Panc1 (cell line): ENCODE data around the gene MCU. TPM values are rescaled to one million over a fixed set of nuclear protein-coding genes. Genes with fewer than 3 reads are reported as not detected.

Experiments
- ATAC-seq: fragments of 200-7000 bp; cut with Tn5 transposase; 2 replicates; pipeline ENCODE4 v1.9.1; 2020; ENCODE audit warnings: mild to moderate bottlenecking, moderate library complexity
- BruUV-seq: library from RNA; stranded (reverse); fragments of 400-500 nt; replicated peaks from 2 replicates; lab custom pipeline; 2021; lab: Mats Ljungman, UMichigan
- CTCF ChIA-PET: fragments of 300-600 bp; sonication (Branson Sonifier 250); formaldehyde crosslinking; loops from one replicate; lab custom pipeline; 2022; ENCODE audit warnings: antibody characterized with exemption; lab: Charles Lee
- POLR2A ChIA-PET: fragments of 300-600 bp; sonication (Branson Sonifier 250); formaldehyde crosslinking; loops from one replicate; lab custom pipeline; 2022; ENCODE audit warnings: antibody characterized with exemption; lab: Charles Lee
- DNase-seq: peaks from one replicate; pipeline ENCODE4 v3.0.0-alpha.2; 2010; ENCODE audit warnings: low read depth, low spot score
- H3K27ac ChIP-seq: 2 replicates; pipeline ENCODE4 v1.5.1; 2011; ENCODE audit warnings: mild to moderate bottlenecking, low read length, inconsistent platforms
- H3K27me3 ChIP-seq: fragments of 200-500 bp; sonication (Bioruptor generic); 2 replicates; pipeline ENCODE4 v1.6.0; 2014; ENCODE audit warnings: low read length, inconsistent platforms; ENCODE audit not compliant: control insufficient read depth, insufficient read depth
- H3K36me3 ChIP-seq: fragments of 200-500 bp; sonication (Bioruptor generic); 2 replicates; pipeline ENCODE4 v1.5.1; 2014; ENCODE audit warnings: inconsistent platforms, mild to moderate bottlenecking, low read length, moderate library complexity; ENCODE audit not compliant: control insufficient read depth, insufficient read depth
- H3K4me1 ChIP-seq: 2 replicates; pipeline ENCODE4 v1.5.1; 2011; ENCODE audit warnings: inconsistent platforms, mild to moderate bottlenecking, low read length, moderate library complexity; ENCODE audit not compliant: control insufficient read depth, insufficient read depth
- H3K4me3 ChIP-seq, 2 experiments: 2 replicates each; pipeline ENCODE4 v1.5.1; 2011 to 2012; ENCODE audit warnings: low read depth in 2 of 2, low read length in 2 of 2, mild to moderate bottlenecking in 2 of 2, inconsistent platforms in 1 of 2, moderate library complexity in 1 of 2
- H3K9me3 ChIP-seq: fragments of 200-500 bp; sonication (Bioruptor generic); 2 replicates; pipeline ENCODE4 v1.5.1; 2014; ENCODE audit warnings: low read depth, mild to moderate bottlenecking, inconsistent platforms, low read length, moderate library complexity; ENCODE audit not compliant: control insufficient read depth, insufficient read depth
- POLR2AphosphoS5 ChIP-seq: IDR thresholded peaks from 2 replicates; pipeline ENCODE4 v1.6.1; 2012; ENCODE audit warnings: mild to moderate bottlenecking, low read depth, low read length, moderate library complexity
- REST ChIP-seq, 2 experiments: IDR thresholded peaks; 2 replicates each; pipeline ENCODE4 v1.6.1; 2011 to 2012; ENCODE audit warnings: low read depth in 2 of 2, control low read depth in 1 of 2, low read length in 1 of 2, mild to moderate bottlenecking in 1 of 2, moderate library complexity in 1 of 2; ENCODE audit not compliant: insufficient read depth in 1 of 2
- SIN3A ChIP-seq: IDR thresholded peaks from 2 replicates; pipeline ENCODE4 v1.6.1; 2012; ENCODE audit warnings: low read depth, mild to moderate bottlenecking, low read length, moderate library complexity, borderline replicate concordance; ENCODE audit not compliant: insufficient read depth
- TCF7L2 ChIP-seq: IDR thresholded peaks from 2 replicates; pipeline ENCODE4 v1.6.1; 2011; ENCODE audit warnings: mild to moderate bottlenecking, low read depth, low read length, inconsistent platforms
- in situ Hi-C: cut with HindIII; loops from 2 replicates; pipeline ENCODE4 v1.10.0; 2016; ENCODE audit warnings: low sequenced_read_pairs, low pct_unique_long_range_greater_than_20kb
- intact Hi-C: fragments of 100-400 bp; cut with micrococcal nuclease; formaldehyde crosslinking; loops from one replicate; pipeline ENCODE4 v1.10.0; 2022; ENCODE audit not compliant: unreplicated experiment
- total RNA-seq: library from RNA; stranded (reverse); gene quantifications from one replicate; pipeline ENCODE4 v1.2.1, GENCODE V29; 2021; ENCODE audit not compliant: unreplicated experiment
- TF ChIP-seq, protein P1 (sequence below): fragments of 450-650 bp; IDR thresholded peaks from 2 replicates; pipeline ENCODE4 v1.5.1; 2017; ENCODE audit warnings: mild to moderate bottlenecking

Gene MCU
- total RNA-seq, 1 experiment from 2014 or later: 31.6 TPM

DNA sequence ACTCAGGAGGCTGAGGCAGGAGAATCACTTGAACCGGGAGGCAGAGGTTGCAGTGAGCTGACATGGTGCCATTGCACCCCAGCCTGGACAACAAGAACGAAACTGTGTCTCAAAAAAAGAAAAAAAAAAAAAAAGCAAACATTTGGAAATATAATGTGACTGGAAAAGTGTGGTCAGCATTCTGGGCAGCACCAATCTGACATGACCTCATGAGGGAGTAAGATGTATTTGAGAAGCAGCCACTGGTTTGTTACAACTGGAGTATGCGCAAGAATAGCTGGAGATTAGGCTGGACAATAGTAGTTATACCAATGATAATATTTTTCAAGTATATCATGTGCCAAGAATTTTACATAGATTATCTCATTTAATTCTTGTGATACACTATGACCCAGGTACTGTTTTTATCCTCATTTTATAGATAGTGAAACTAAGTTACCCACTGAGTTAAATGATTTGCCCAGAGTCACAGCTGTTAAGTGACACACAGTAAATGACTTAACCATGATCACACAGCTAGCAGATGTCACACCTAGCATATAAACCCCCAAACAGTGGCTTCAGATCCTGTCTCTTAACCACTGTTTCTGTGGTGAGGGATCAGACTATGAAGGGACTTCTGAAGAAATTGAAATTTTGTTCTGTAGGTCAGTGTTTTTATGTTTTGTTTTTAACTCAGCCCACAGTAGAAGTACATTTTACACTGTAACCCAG, 11.1 kb downstream of the MCU start:
- H3K4me3 ChIP-seq: no peak overlapping the region
- in situ Hi-C loops: no loop called here
- ATAC-seq (no peak), DNase-seq (no peak)
- no peak for TF ChIP-seq SIN3A
- no peak for TF ChIP-seq POLR2AphosphoS5
- no peak for TF ChIP-seq REST (IDR thresholded peaks at IDR 0.05; ENCODE audit: insufficient read depth in 1 of 2, low read depth in 2 of 2, low read length in 1 of 2)
- TF ChIP-seq, protein P1, sequence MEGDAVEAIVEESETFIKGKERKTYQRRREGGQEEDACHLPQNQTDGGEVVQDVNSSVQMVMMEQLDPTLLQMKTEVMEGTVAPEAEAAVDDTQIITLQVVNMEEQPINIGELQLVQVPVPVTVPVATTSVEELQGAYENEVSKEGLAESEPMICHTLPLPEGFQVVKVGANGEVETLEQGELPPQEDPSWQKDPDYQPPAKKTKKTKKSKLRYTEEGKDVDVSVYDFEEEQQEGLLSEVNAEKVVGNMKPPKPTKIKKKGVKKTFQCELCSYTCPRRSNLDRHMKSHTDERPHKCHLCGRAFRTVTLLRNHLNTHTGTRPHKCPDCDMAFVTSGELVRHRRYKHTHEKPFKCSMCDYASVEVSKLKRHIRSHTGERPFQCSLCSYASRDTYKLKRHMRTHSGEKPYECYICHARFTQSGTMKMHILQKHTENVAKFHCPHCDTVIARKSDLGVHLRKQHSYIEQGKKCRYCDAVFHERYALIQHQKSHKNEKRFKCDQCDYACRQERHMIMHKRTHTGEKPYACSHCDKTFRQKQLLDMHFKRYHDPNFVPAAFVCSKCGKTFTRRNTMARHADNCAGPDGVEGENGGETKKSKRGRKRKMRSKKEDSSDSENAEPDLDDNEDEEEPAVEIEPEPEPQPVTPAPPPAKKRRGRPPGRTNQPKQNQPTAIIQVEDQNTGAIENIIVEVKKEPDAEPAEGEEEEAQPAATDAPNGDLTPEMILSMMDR: no peak
- TF ChIP-seq TCF7L2: no peak
- H3K27ac ChIP-seq: no peak overlapping the region
- H3K4me1 ChIP-seq: no peaks in the 10 kb centered on the region
- ChIA-PET CTCF (interaction anchor here (0.8 kb wide), 1 partner anchor 131 kb away, joined by 8 read pairs; no protein-coding TSS in a partner anchor), POLR2A (interaction anchor here (0.8 kb wide), 1 partner anchor 11 kb away, joined by 3 read pairs; the partner anchor contains the start of gene MCU)
- no TSS peak for BruUV-seq
- H3K36me3 ChIP-seq: no peaks in the 10 kb centered on the region
- H3K9me3 ChIP-seq: no peaks in the 10 kb centered on the region
- no peaks in the 10 kb centered on the region for H3K27me3 ChIP-seq
- intact Hi-C loops: no loop called here

DNA sequence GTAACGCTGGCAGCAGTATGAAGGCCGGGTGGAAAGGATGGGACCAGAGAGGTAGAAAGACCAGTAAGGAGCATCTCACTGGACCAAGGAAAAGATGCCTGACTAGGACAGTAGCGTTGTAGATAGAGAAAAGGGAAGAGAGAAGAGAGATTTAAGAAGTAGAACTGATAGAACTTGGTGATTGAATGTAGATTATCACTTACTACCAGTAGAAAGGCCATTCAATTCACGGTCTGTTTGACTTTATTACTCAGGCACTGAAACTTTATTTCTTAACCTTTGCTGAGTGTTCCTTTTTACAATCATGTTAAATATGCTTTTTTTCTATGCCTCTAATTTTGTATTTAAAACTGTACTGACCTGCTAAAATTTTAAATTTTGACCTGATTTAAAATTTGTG, 12.2 kb downstream of the MCU start:
- H3K4me3 ChIP-seq: no peak overlapping the region
- H3K36me3 ChIP-seq: no peaks in the 10 kb centered on the region
- no peaks in the 10 kb centered on the region for H3K4me1 ChIP-seq
- intact Hi-C loops: no loop called here
- CTCF ChIA-PET: no interaction called here
- no peaks in the 10 kb centered on the region for H3K9me3 ChIP-seq
- in situ Hi-C loops: no loop called here
- H3K27me3 ChIP-seq: no peaks in the 10 kb centered on the region
- H3K27ac ChIP-seq: no peak overlapping the region
- ATAC-seq (no peak), DNase-seq (no peak)
- BruUV-seq: no TSS peak
- POLR2A ChIA-PET: no interaction called here
- TF ChIP-seq, protein P1: no peak
- no peak for TF ChIP-seq REST (IDR thresholded peaks at IDR 0.05; ENCODE audit: insufficient read depth in 1 of 2, low read depth in 2 of 2, low read length in 1 of 2)
- TF ChIP-seq POLR2AphosphoS5: no peak
- TF ChIP-seq TCF7L2: no peak
- no peak for TF ChIP-seq SIN3A
